ENCODE results near the gene C2CD4C. TPM values are rescaled to one million over a fixed set of nuclear protein-coding genes. Genes with fewer than 3 reads are reported as not detected.

Gene C2CD4C
- total RNA-seq, 1 experiment from 2014 or later, result 9.8 TPM

GRCh38 chr19:392375-392970 is 16.5 kb downstream of the C2CD4C start:
- no peak for ATAC-seq
- Mint-ChIP-seq H3K36me3 (peaks cover 9% of the 10 kb centered on the region), H3K9me3 (peaks cover 19% of the 10 kb centered on the region), H3K27me3 (ENCODE audit: low read depth) (peaks cover 8% of the 10 kb centered on the region), H3K27ac (no peak overlapping the region), H3K4me3 (no peak overlapping the region), H3K4me1 (peaks cover 3% of the 10 kb centered on the region)
- no peak for TF ChIP-seq NR1H2 (CRISPR knock-in tag; IDR thresholded peaks at IDR 0.05)
- TF ChIP-seq GABPB1 (CRISPR knock-in tag; IDR thresholded peaks at IDR 0.05), result no peak
- no peak for TF ChIP-seq USF1 (CRISPR knock-in tag; IDR thresholded peaks at IDR 0.05)
- TF ChIP-seq ZNF219 (CRISPR knock-in tag; IDR thresholded peaks at IDR 0.05; ENCODE audit: borderline replicate concordance), result no peak
- TF ChIP-seq TEAD4 (CRISPR knock-in tag; IDR thresholded peaks at IDR 0.05), result no peak
- TF ChIP-seq ZBTB43 (CRISPR knock-in tag; IDR thresholded peaks at IDR 0.05), result no peak
- no peak for TF ChIP-seq FOXP1 (CRISPR knock-in tag; IDR thresholded peaks at IDR 0.05; ENCODE audit: borderline replicate concordance)
- no peak for TF ChIP-seq TCF7 (CRISPR knock-in tag; IDR thresholded peaks at IDR 0.05; ENCODE audit: low read depth)
- no peak for TF ChIP-seq GRHL2 (CRISPR knock-in tag; IDR thresholded peaks at IDR 0.05; ENCODE audit: insufficient replicate concordance, severe bottlenecking)
- no peak for TF ChIP-seq IRF2 (CRISPR knock-in tag; IDR thresholded peaks at IDR 0.05; ENCODE audit: borderline replicate concordance, low read depth)
- TF ChIP-seq TP53 (CRISPR knock-in tag; IDR thresholded peaks at IDR 0.05), result no peak
- TF ChIP-seq NFATC4 (CRISPR knock-in tag; IDR thresholded peaks at IDR 0.05), result no peak
- TF ChIP-seq ZMAT4 (CRISPR knock-in tag; IDR thresholded peaks at IDR 0.05), result no peak
- TF ChIP-seq ATF3 (CRISPR knock-in tag; conservative IDR thresholded peaks at IDR 0.05), result no peak
- no peak for DNase-seq (ENCODE audit: low spot score)
- ChIA-PET POLR2A (no interaction called here), CTCF (interaction anchor here (1.1 kb wide), 1 partner anchor 118 kb away, joined by 4 read pairs; no protein-coding TSS in a partner anchor)

- no peak overlapping the region for H3K4me3 Mint-ChIP-seq
- peaks cover 7% of the 10 kb centered on the region for H3K4me1 Mint-ChIP-seq
- CTCF ChIA-PET, result interaction anchor here (0.7 to 1.1 kb wide), 2 partner anchors 13 to 119 kb away, joined by 3 to 4 read pairs; no protein-coding TSS in a partner anchor
- no peak overlapping the region for H3K27ac Mint-ChIP-seq
- H3K9me3 Mint-ChIP-seq, result peaks cover 19% of the 10 kb centered on the region
- POLR2A ChIA-PET, result no interaction called here
- peaks cover 9% of the 10 kb centered on the region for H3K36me3 Mint-ChIP-seq
- H3K27me3 Mint-ChIP-seq (ENCODE audit: low read depth), result peaks cover 9% of the 10 kb centered on the region
- DNase-seq (ENCODE audit: low spot score), result no peak
- ATAC-seq, result no peak
- TF ChIP-seq ZNF396 (CRISPR knock-in tag; IDR thresholded peaks at IDR 0.05; ENCODE audit: borderline replicate concordance) (no peak), ZNF232 (CRISPR knock-in tag; IDR thresholded peaks at IDR 0.05) (no peak), NFE2L1 (CRISPR knock-in tag; IDR thresholded peaks at IDR 0.05) (no peak), CREM (CRISPR knock-in tag; IDR thresholded peaks at IDR 0.05) (no peak), GRHL2 (CRISPR knock-in tag; IDR thresholded peaks at IDR 0.05; ENCODE audit: insufficient replicate concordance, severe bottlenecking) (no peak), FOXP4 (CRISPR knock-in tag; IDR thresholded peaks at IDR 0.05) (no peak), ESRRA (CRISPR knock-in tag; IDR thresholded peaks at IDR 0.05; ENCODE audit: borderline replicate concordance) (no peak), ATF1 (CRISPR knock-in tag; IDR thresholded peaks at IDR 0.05) (no peak), CDX4 (CRISPR knock-in tag; IDR thresholded peaks at IDR 0.05; ENCODE audit: borderline replicate concordance) (no peak), ZNF532 (CRISPR knock-in tag; IDR thresholded peaks at IDR 0.05; ENCODE audit: borderline replicate concordance) (no peak)
Measured at GRCh38 chr19:391726-392374, 17.1 kb downstream of the C2CD4C start.

All from WTC11 (cell line).